K562 treated with DMSO at 1 percent for 48 hours (cell line): Measurements from ENCODE around the gene MFAP1. TPM values are rescaled to one million over a fixed set of nuclear protein-coding genes. Genes with fewer than 3 reads are reported as not detected.

Source experiments
- total RNA-seq: library from RNA; unstranded; fragments of 300-600 nt; gene quantifications from 2 replicates; pipeline ENCODE4 v1.2.3, GENCODE V29; 2022; ENCODE audit warnings: low replicate concordance; ENCODE audit errors: extremely low read depth

The MFAP1 gene, protein sequence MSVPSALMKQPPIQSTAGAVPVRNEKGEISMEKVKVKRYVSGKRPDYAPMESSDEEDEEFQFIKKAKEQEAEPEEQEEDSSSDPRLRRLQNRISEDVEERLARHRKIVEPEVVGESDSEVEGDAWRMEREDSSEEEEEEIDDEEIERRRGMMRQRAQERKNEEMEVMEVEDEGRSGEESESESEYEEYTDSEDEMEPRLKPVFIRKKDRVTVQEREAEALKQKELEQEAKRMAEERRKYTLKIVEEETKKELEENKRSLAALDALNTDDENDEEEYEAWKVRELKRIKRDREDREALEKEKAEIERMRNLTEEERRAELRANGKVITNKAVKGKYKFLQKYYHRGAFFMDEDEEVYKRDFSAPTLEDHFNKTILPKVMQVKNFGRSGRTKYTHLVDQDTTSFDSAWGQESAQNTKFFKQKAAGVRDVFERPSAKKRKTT
- 183 TPM in 1 of 2 replicates, not detected in the other for total RNA-seq

DNA sequence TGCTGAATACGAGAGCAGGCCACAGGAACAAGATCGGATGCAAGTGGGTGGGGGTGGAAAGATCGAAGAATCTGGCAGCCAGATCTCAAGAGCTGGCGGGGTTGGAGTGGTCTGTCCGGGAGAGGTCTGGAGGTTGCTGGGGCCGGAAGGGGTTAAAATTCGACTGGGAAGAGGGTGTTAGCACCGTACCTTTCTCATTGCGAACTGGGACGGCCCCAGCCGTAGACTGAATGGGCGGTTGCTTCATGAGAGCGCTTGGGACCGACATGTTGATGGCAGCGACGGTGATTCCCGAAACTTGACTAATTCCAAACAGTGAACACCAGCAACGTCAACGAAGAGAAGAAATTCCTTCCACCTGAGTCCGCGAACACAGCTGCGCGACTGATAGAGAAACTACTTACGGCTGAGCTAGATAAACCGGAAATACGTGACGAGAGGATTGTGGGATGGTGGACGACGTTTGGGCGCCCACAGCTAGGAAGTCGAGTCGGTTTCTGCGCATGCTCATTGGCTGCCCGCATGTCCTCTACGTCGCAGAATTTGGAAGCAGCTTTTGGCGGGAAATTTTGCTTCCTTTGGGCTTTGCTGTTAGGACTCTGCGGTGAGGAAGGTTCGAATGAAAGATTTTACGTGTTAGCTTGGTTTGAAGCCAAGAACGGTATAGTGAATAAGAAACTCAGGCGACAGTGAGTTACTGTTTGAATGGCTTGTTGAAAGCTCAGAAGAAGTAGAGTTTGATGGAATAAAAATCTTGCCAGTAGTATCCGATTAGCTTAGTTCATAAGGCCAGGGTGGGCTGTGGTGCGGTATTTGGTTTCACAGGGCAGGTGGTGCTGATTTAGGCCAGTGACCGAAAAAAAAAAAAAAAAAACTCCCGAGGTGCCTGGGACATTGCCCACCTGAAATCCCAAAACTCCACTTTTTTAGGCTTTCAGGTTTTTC, at the start of gene MFAP1:
TSS of gene MFAP1 (minus strand) at position 389 of the 945 bp plus-strand sequence. CDS start at position 268, 121 bp downstream.

DNA sequence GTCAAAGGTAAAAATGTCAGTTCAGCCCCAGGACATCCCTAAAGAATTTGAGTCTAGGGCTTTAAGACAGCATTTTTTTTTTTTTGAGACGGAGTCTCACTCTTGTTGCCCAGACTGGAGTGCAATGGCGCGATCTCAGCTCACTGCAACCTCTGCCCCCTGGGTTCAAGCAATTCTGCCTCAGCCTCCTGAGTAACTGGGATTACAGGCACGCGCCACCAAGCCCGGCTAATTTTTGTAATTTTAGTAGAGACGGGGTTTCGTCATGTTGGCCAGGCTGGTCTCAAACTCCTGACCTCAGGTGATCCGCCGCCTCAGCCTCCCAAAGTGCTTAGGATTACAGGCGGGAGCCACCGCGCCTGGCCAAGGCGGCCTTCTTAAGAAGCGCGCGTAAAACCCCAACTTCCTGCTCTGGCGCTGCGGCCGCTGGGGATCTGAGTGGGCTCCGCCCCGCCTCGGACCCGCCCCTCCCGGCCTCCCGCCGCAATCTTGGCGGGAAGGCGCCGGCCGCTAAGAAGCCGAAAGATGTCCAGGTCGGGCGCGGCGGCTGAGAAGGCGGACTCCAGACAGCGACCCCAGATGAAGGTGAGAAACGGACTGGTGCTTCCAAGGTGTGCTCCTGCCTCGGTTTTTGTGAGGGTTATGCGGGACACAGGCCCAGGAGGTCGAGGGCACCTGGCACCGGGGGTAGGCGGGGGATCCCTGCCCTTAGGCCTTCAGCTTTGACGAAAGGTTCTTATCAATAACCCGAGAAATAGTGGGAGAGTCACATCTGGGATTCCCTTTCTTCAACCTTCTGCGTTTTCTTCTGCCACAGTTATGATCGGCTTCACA, 2.2 kb upstream of the MFAP1 start, which contains the start of gene WDR76:
TSS of gene WDR76 (plus strand) at position 495 of the 834 bp plus-strand sequence. CDS start at position 526, 31 bp downstream.

DNA sequence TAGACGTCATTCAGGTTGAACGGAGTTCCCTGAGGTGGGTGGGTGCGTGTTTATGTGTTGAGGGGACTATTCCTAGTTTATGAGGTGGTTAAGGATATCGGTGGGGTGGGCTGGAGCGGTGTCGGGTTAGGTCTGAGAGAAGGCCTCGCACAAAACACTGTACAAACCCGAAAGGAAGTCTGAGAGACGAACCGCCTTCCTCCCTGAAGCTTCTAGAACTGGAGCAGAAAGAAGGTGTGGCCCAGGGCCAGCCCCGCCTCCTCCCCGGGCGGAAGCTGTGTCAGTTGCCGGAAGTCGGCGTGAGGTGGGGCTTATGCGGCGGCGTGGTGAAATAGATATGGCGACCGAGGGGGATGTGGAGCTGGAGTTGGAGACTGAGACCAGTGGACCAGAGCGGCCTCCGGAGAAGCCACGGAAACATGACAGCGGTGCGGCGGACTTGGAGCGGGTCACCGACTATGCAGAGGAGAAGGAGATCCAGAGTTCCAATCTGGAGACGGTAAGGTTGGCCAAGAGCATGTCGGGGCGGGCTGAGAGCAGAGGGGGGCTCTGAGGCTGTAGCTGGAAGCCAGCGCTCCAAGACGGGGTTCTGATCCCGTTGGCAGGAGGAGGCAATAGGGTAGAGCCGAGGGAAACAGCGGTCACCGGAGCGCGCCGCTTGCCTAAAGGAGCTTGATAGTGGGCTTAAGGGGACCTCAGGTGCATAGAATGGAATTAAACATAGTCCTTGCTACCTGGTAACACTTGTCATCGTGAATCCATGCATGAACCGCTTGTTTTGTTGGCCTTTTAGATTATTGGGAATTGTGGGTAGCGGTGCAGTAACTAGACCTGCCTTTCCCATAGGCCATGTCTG, 24.0 kb downstream of the MFAP1 start, which contains the start of gene HYPK:
TSS of gene HYPK (plus strand) at position 314 of the 856 bp plus-strand sequence. CDS start at position 338, 24 bp downstream.

DNA sequence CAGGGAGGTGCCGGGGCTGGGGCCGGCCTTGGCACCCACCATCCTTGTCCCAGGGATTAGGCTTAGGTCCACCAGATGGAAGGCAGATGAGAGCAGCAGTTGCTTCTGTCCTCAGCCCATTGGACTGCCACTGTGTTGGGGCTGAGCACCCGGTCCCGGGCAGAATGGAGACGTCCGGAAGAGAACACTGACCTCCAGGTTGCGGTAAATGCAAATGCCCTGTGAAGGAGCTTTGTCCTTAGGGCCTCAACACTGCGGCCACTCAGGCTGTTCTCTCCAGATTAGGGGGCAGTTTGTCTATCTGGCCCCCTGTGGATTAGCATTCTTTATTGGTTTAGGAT, 24.6 kb downstream of the MFAP1 start, which contains the start of gene SERINC4:
TSS of gene SERINC4 (minus strand) at position 276 of the 341 bp plus-strand sequence. CDS start at position 42, 234 bp downstream.

DNA sequence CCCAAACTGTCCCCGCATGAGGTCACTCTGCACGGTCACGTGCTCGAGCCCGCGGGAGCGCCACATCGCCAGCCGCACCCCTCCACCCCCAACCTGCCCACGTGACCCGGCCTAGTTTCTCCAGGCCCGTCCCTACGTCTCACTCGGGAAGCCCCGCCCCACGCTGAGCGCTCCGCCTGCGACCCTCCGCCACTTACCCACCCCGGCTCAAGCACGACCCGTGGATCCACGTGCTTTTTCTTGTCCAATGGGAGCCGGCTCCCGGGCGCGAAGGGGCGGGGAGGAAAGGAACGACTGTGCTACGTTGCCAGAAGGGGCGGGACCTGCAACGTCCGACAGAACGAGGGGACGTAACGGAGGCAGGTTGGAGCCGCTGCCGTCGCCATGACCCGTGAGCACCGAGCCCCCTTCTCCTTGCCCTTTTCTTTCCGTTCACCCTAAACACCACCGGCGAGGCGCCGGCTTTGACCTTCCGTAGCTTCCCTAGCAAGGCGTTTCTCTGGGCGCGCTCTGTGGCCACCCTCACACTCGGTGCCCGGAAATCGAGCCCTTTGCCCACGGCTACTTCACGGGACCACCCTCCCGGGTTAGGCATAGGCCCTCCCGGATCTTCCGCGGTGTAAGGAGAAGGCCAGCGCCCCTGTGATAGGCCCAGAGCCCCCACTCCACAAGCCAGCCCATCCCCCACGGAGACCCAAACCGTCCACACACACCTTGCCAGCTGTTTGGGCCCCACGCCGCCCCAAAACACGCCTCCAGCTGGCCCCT, 32.3 kb downstream of the MFAP1 start, which contains the start of gene SERF2:
TSS of gene SERF2 (plus strand) at position 328 of the 768 bp plus-strand sequence. CDS start at position 385, 57 bp downstream.

DNA sequence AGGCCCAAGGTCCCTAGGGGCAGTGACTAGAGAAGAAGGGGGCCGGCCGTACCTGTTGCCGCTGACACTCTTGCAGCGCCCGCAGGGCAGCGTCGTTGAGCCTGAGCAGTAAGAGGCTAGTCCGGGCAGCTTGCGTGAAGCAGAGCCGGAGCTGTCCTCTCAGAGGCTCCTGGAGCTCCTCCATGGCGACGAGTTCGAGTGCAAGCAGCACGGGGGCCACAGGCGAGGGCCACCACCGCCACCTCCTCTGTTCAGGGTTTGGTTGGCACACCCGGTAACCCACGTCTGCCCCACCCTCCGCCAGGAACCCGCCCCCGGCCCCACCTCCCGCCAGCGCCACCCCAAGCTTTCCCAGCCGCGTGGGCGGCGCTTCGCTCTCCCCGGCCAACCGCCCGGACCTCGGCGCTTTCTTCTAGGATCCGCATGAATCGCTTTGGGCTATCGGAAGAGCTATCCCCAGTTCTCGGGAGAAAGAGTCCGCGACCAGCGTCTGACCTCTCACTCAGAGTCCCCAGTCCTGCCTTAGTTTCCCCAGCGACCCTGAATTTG, 47.7 kb downstream of the MFAP1 start, which contains the start of gene ELL3:
TSS of gene ELL3 (minus strand) at position 249 of the 549 bp plus-strand sequence. CDS start at position 184, 65 bp downstream.

Other genes starting within 250 kb of the MFAP1 start
- not detected in 2 replicates for gene PPIP5K1, start 234.5 kb downstream of the MFAP1 start, total RNA-seq
- not detected in 2 replicates for gene CKMT1B, start 230.7 kb downstream of the MFAP1 start, total RNA-seq
- not detected in 2 replicates for gene STRC, start 205.9 kb downstream of the MFAP1 start, total RNA-seq
- not detected in 2 replicates for gene CATSPER2, start 175.8 kb downstream of the MFAP1 start, total RNA-seq
- not detected in 2 replicates for gene CKMT1A, start 130.8 kb downstream of the MFAP1 start, total RNA-seq
- gene PDIA3, start 78.3 kb downstream of the MFAP1 start, total RNA-seq, result not detected in 2 replicates
- not detected in 2 replicates for gene ELL3, start 47.7 kb downstream of the MFAP1 start, total RNA-seq
- gene SERF2, start 32.4 kb downstream of the MFAP1 start, total RNA-seq, result 1,029 TPM in 1 of 2 replicates, not detected in the other
- not detected in 2 replicates for gene SERINC4, start 24.5 kb downstream of the MFAP1 start, total RNA-seq
- not detected in 2 replicates for gene HYPK, start 24.1 kb downstream of the MFAP1 start, total RNA-seq
- not detected in 2 replicates for gene WDR76, start 2.3 kb upstream of the MFAP1 start, total RNA-seq